GM23338 (cell line): ENCODE measurements around the gene KLHL6. TPM values are rescaled to one million over a fixed set of nuclear protein-coding genes. Genes with fewer than 3 reads are reported as not detected.

Experiments
- ATAC-seq: fragments of 200-7000 bp; cut with Tn5 transposase; 3 replicates; pipeline ENCODE4 v1.9.1; 2020
- DNase-seq: peaks from one replicate; pipeline ENCODE4 v3.0.0-alpha.2; 2015; ENCODE audit warnings: low spot score
- H2AFZ ChIP-seq: fragments of 200-600 bp; sonication (generic); 2 replicates; pipeline ENCODE4 v1.8.0; 2016; ENCODE audit warnings: antibody characterized with exemption, mild to moderate bottlenecking, moderate library complexity
- H3F3A ChIP-seq: fragments of 200-600 bp; sonication (generic); replicated peaks from 2 replicates; pipeline ENCODE4 v1.8.0; 2017; ENCODE audit warnings: antibody characterized with exemption, mixed run types, low read depth
- H3K27ac ChIP-seq: fragments of 200-600 bp; sonication (generic); 2 replicates; pipeline ENCODE4 v1.6.1; 2016; ENCODE audit warnings: low read depth
- H3K27me3 ChIP-seq: fragments of 200-600 bp; sonication (generic); 2 replicates; pipeline ENCODE4 v1.8.0; 2016; ENCODE audit warnings: mild to moderate bottlenecking, mixed run types, moderate library complexity; ENCODE audit not compliant: insufficient read depth
- H3K36me3 ChIP-seq: fragments of 200-600 bp; sonication (generic); 2 replicates; pipeline ENCODE4 v1.8.0; 2016; ENCODE audit warnings: mild to moderate bottlenecking; ENCODE audit not compliant: insufficient read depth
- H3K4me1 ChIP-seq: fragments of 200-600 bp; sonication (generic); 2 replicates; pipeline ENCODE4 v1.8.0; 2016; ENCODE audit warnings: mild to moderate bottlenecking, moderate library complexity; ENCODE audit not compliant: insufficient read depth
- H3K4me2 ChIP-seq: fragments of 200-600 bp; sonication (generic); 2 replicates; pipeline ENCODE4 v1.7.1; 2017; ENCODE audit warnings: mixed run types
- H3K4me3 ChIP-seq: fragments of 200-600 bp; sonication (generic); 2 replicates; pipeline ENCODE4 v1.6.1; 2016; ENCODE audit warnings: mixed run types
- H3K79me2 ChIP-seq: fragments of 200-600 bp; sonication (generic); replicated peaks from 2 replicates; pipeline ENCODE4 v1.8.0; 2017; ENCODE audit warnings: mild to moderate bottlenecking; ENCODE audit not compliant: insufficient read depth
- H3K9me2 ChIP-seq: fragments of 200-600 bp; sonication (generic); 2 replicates; pipeline ENCODE4 v1.8.0; 2017; ENCODE audit not compliant: insufficient read depth
- H4K20me1 ChIP-seq: fragments of 200-600 bp; sonication (generic); replicated peaks from 2 replicates; pipeline ENCODE4 v1.8.0; 2017; ENCODE audit warnings: mild to moderate bottlenecking; ENCODE audit not compliant: insufficient read depth
- H3K27ac Mint-ChIP-seq: 2 replicates; pipeline ENCODE4 v1.8.0; 2020; ENCODE audit warnings: inconsistent platforms, mild to moderate bottlenecking, moderate library complexity, mixed read lengths
- H3K27me3 Mint-ChIP-seq: 3 replicates; pipeline ENCODE4 v1.8.0; 2022; ENCODE audit warnings: low read depth, mild to moderate bottlenecking, moderate library complexity, mixed read lengths, inconsistent platforms; ENCODE audit not compliant: insufficient read depth, poor library complexity
- H3K36me3 Mint-ChIP-seq: 3 replicates; pipeline ENCODE4 v1.8.0; 2021; ENCODE audit warnings: low read depth, mild to moderate bottlenecking, inconsistent platforms, moderate library complexity, mixed read lengths
- H3K4me1 Mint-ChIP-seq: 3 replicates; pipeline ENCODE4 v1.8.0; 2020; ENCODE audit warnings: mild to moderate bottlenecking, inconsistent platforms, mixed read lengths
- H3K4me3 Mint-ChIP-seq: 3 replicates; pipeline ENCODE4 v1.8.0; 2021; ENCODE audit warnings: moderate library complexity, mild to moderate bottlenecking, inconsistent platforms, mixed read lengths
- H3K9me3 Mint-ChIP-seq: 3 replicates; pipeline ENCODE4 v1.8.0; 2020; ENCODE audit warnings: moderate library complexity, mild to moderate bottlenecking, inconsistent platforms, mixed read lengths
- CTCF ChIP-seq, 2 experiments: fragments of 200-600 bp in 1 of 2; sonication (generic) in 1 of 2; conservative IDR thresholded peaks; 2 replicates each; pipeline versions ENCODE4 v1.5.1 to v1.6.1; 2016 to 2017; ENCODE audit warnings: antibody characterized with exemption in 2 of 2, low read depth in 2 of 2, mild to moderate bottlenecking in 2 of 2, moderate library complexity in 1 of 2
- ETS1 ChIP-seq: IDR thresholded peaks from 2 replicates; pipeline ENCODE4 v1.6.1; 2016; ENCODE audit warnings: antibody characterized with exemption
- JUNB ChIP-seq: IDR thresholded peaks from one replicate; pipeline ENCODE4 v1.6.1; 2016; ENCODE audit warnings: antibody characterized with exemption; ENCODE audit not compliant: unreplicated experiment
- POLR2AphosphoS5 ChIP-seq: IDR thresholded peaks from 2 replicates; pipeline ENCODE4 v1.6.1; 2016; ENCODE audit warnings: antibody characterized with exemption, low read depth
- REST ChIP-seq: IDR thresholded peaks from one replicate; pipeline ENCODE4 v1.6.1; 2018; ENCODE audit warnings: antibody characterized with exemption; ENCODE audit not compliant: unreplicated experiment
- ZNF462 ChIP-seq: fragments of 250-450 bp; sonication (Bioruptor Pico); IDR thresholded peaks from 2 replicates; pipeline ENCODE4 v1.5.0; 2020; ENCODE audit warnings: mild to moderate bottlenecking, moderate library complexity
- polyA plus RNA-seq: library from polyadenylated mRNA; unstranded; fragments of >200 nt; fragmentation: Nextera tagmentation; extraction: Ambion mirVana; gene quantifications from 2 replicates; pipeline ENCODE4 v1.2.1, GENCODE V29; 2016
- total RNA-seq: library from RNA; depleted of rRNA; stranded (reverse); fragments of >200 nt; shearing (Covaris generic); gene quantifications from 2 replicates; pipeline ENCODE4 v1.2.3, GENCODE V29; 2014

Gene KLHL6
- total and polyA plus RNA-seq, 2 experiments from 2014 or later = not detected

- ATAC-seq = peak; percentile 71
- TF ChIP-seq ETS1 (no peak), CTCF (conservative IDR thresholded peaks at IDR 0.05; ENCODE audit: low read depth in 2 of 2) (no peak), REST (no peak), POLR2AphosphoS5 (no peak), JUNB (no peak), ZNF462 (CRISPR knock-in tag) (no peak)
- H3K4me1 ChIP-seq = peaks cover 7% of the 10 kb centered on the region; the same call in 1 of the 2 replicates
- H4K20me1 ChIP-seq = no peaks in the 10 kb centered on the region
- H3K36me3 ChIP-seq = no peaks in the 10 kb centered on the region
- Mint-ChIP-seq H3K36me3 (no peaks in the 10 kb centered on the region), H3K27me3 (peaks cover 4% of the 10 kb centered on the region), H3K9me3 (no peaks in the 10 kb centered on the region), H3K4me1 (peaks cover 18% of the 10 kb centered on the region), H3K27ac (no peak overlapping the region), H3K4me3 (no peak overlapping the region)
- H2AFZ ChIP-seq = peak overlapping the region; percentile 56
- no peak overlapping the region for H3K4me3 ChIP-seq
- H3K79me2 ChIP-seq = no peaks in the 10 kb centered on the region
- H3K27me3 ChIP-seq = no peaks in the 10 kb centered on the region
- no peak overlapping the region for H3K4me2 ChIP-seq
- no peak overlapping the region for H3K27ac ChIP-seq
- H3F3A ChIP-seq = no peaks in the 10 kb centered on the region
- no peak for DNase-seq
- no peaks in the 10 kb centered on the region for H3K9me2 ChIP-seq
These were observed 21.1 kb upstream of the KLHL6 start for GRCh38 chr3:183576487-183577107.
